Right atrium auricular region (tissue), 2 donors: ENCODE measurements around the gene AQP6. TPM values are rescaled to one million over a fixed set of nuclear protein-coding genes. Genes with fewer than 3 reads are reported as not detected.

Experiments
- DNase-seq: peaks from one replicate; pipeline ENCODE4 v3.0.0-alpha.2; 2019; ENCODE audit warnings: low spot score
- H3K27ac ChIP-seq, 2 donors: fragments of 200-600 bp; sonication (generic); 1 replicate in 1 of 2; 2 replicates in 1 of 2; pipeline ENCODE4 v1.5.1; 2016 to 2019
- H3K27me3 ChIP-seq, 2 donors: fragments of 200-600 bp; sonication (generic); one replicate each; pipeline versions ENCODE4 v1.5.1 to v1.6.0; 2017 to 2019
- H3K36me3 ChIP-seq: fragments of 200-600 bp; sonication (generic); one replicate; pipeline ENCODE4 v1.5.1; 2016
- H3K4me1 ChIP-seq, 2 donors: fragments of 200-600 bp; sonication (generic); one replicate each; pipeline versions ENCODE4 v1.5.1 to v1.6.0; 2017 to 2019
- H3K4me3 ChIP-seq, 2 donors: fragments of 200-600 bp; sonication (generic); 1 replicate in 1 of 2; 2 replicates in 1 of 2; pipeline ENCODE4 v1.5.1; 2017 to 2019; ENCODE audit warnings: mild to moderate bottlenecking in 1 of 2, moderate library complexity in 1 of 2
- H3K9me3 ChIP-seq, 2 donors: fragments of 200-600 bp; sonication (generic); one replicate each; pipeline ENCODE4 v1.5.1; 2019
- CTCF ChIP-seq, 2 donors: fragments of 200-600 bp; sonication (generic); IDR thresholded peaks; one replicate each; pipeline ENCODE4 v1.5.1; 2019; ENCODE audit warnings: antibody characterized with exemption in 2 of 2
- total RNA-seq, 2 donors: library from RNA; depleted of rRNA; stranded (reverse); fragments of >200 nt; gene quantifications; one replicate each; pipeline ENCODE4 v1.1.0, GENCODE V29; 2016

AQP6 gene
- total RNA-seq, 2 donors from 2014 or later = 0.08 TPM; not detected in 1

GRCh38 chr12:49948866-49949845, 23.6 kb upstream of the AQP6 start:
- TF ChIP-seq CTCF (IDR thresholded peaks at IDR 0.05) = no peak
- no peaks in the 10 kb centered on the region for H3K27me3 ChIP-seq
- H3K4me3 ChIP-seq = no peak overlapping the region
- no peaks in the 10 kb centered on the region for H3K9me3 ChIP-seq
- no peak overlapping the region for H3K27ac ChIP-seq
- H3K36me3 ChIP-seq = no peaks in the 10 kb centered on the region
- no peak for DNase-seq
- H3K4me1 ChIP-seq = peaks cover 0 to 9% of the 10 kb centered on the region in 2 donors

DNA sequence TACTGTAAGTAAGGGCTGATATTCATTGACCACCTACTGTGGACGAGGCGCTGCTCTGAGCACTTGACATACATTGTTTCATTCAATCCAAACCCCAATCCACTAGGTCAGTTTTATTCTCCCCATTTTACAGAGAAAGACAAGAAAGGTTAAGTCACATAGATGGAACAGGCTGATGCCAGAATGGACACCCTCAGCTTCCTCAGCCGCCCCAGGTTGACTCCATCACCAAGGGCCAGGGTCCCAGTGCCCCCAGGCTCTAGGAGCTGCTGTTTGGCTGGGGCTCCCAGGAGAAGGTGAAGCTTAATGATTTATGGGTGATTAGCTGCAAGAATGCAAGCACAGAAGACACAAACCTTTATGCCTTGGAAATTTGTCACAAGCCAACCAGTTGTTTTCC, 22.9 kb upstream of the AQP6 start:
- Histone ChIP-seq H3K27me3 (peaks cover 0 to 1% of the 10 kb centered on the region in 2 donors), H3K4me1 (peaks cover 0 to 9% of the 10 kb centered on the region in 2 donors), H3K27ac (no peak overlapping the region), H3K9me3 (no peaks in the 10 kb centered on the region), H3K4me3 (no peak overlapping the region), H3K36me3 (no peaks in the 10 kb centered on the region)
- DNase-seq = no peak
- no peak for TF ChIP-seq CTCF (IDR thresholded peaks at IDR 0.05)

DNA sequence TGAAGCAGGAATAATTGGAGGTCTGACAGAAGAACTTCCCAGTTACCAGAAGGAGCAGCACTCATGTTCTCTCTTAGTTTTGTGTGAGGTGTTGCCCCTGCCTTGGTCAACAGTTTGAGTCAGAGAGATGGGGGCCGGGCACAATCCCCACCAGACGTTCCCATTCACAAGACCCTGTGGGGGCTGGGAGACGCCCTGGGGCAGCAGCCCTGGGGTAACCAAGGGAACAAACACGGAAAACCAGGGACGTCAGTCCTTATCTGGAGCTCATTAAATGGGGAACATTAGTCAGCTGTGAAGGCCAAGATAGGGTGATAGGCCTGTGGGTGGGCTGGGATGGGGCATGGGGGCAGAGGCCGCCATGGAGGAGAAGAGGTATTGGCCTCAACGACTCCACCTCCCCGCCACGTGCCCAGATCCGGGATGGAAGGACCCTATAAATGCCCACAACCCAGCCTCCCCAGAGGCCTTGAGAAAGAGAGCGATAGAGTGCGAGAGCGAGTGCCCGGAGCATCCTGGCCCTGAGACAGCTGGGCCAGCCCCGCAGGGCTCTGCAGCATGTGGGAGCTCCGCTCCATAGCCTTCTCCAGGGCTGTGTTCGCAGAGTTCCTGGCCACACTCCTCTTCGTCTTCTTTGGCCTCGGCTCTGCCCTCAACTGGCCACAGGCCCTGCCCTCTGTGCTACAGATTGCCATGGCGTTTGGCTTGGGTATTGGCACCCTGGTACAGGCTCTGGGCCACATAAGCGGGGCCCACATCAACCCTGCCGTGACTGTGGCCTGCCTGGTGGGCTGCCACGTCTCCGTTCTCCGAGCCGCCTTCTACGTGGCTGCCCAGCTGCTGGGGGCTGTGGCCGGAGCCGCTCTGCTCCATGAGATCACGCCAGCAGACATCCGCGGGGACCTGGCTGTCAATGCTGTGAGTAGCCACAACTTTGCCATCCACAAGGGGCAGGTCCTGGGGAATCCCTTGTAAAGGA, 22.2 kb upstream of the AQP6 start, which contains the start of gene AQP2:
Gene AQP2, plus strand, starts transcription at position 465 of the 979 bp plus-strand sequence. Its CDS starts 94 bp downstream, at position 559.
- DNase-seq = no peak
- Histone ChIP-seq H3K27ac (no peak within 1 kb of the TSS), H3K36me3 (no peaks in the 10 kb centered on the region), H3K4me1 (peaks cover 0 to 6% of the 10 kb centered on the region in 2 donors), H3K4me3 (no peak within 1 kb of the TSS), H3K9me3 (no peaks in the 10 kb centered on the region), H3K27me3 (peaks cover 5 to 7% of the 10 kb centered on the region in 2 donors)
- no peak for TF ChIP-seq CTCF (IDR thresholded peaks at IDR 0.05)

- Histone ChIP-seq H3K9me3 (no peaks in the 10 kb centered on the region), H3K4me1 (peaks cover 0 to 6% of the 10 kb centered on the region in 2 donors), H3K36me3 (no peaks in the 10 kb centered on the region), H3K27me3 (peaks cover 7% of the 10 kb centered on the region in 2 donors), H3K4me3 (no peak overlapping the region), H3K27ac (no peak overlapping the region)
- DNase-seq = no peak
- TF ChIP-seq CTCF (IDR thresholded peaks at IDR 0.05) = no peak
These were observed 21.1 kb upstream of the AQP6 start for GRCh38 chr12:49951411-49952240.
